ENCODE results near the gene UACA. TPM values are rescaled to one million over a fixed set of nuclear protein-coding genes. Genes with fewer than 3 reads are reported as not detected.

Gene UACA
- total and polyA plus RNA-seq, 9 of the 15 experiments (the other 6 are each of a cell fraction or from before 2014, with no cell fraction given), result 0.06 to 0.33 (median 0.15) TPM; not detected in 5

GRCh38 chr15:70704731-70705130 lies 58.6 kb downstream of the UACA start (continued):
- no peak for TF ChIP-seq PHTF2 (CRISPR knock-in tag; IDR thresholded peaks at IDR 0.05)
- TF ChIP-seq TEAD2 (tag; IDR thresholded peaks at IDR 0.05), result no peak
- TF ChIP-seq MAFF (IDR thresholded peaks at IDR 0.05; ENCODE audit: low read length), result no peak
- no peak for TF ChIP-seq CHD7 (IDR thresholded peaks at IDR 0.05; ENCODE audit: low read depth, low read length)
- no peak for TF ChIP-seq GTF2E2 (tag; IDR thresholded peaks at IDR 0.05)
- no peak for TF ChIP-seq MEF2D (tag; conservative IDR thresholded peaks at IDR 0.05; ENCODE audit: low read depth)

Measured in K562 (cell line).